SHP77 treated with DMSO at 0.1 percent for 48 hours (cell line): ENCODE data around the gene MAJIN.

ENCODE experiments used
- DNase-seq: peaks from one replicate; lab custom pipeline; 2025; lab: John Stamatoyannopoulos, UW

Gene MAJIN

DNA sequence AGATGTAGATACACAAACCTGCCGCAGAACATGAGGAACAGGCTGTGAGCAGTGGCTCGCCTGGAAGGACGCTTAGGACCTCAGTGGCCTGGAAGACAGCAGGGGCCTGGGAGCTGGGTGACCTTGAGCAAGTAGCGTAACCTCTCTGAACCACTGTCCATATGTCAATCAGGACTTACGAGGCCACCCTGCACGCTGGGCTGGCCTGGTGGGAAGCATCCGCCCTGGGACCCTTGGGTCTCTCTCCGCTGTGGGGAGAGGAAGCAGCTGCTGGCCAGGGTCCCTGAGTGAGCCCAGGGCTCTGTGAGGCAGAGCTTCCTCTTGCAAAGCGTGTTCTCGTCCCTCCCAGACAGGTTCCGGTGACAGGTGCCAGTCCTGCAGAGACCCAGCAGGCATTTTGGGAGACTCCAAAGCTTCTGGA, 79.5 kb downstream of the MAJIN start:
- no peak for DNase-seq

DNA sequence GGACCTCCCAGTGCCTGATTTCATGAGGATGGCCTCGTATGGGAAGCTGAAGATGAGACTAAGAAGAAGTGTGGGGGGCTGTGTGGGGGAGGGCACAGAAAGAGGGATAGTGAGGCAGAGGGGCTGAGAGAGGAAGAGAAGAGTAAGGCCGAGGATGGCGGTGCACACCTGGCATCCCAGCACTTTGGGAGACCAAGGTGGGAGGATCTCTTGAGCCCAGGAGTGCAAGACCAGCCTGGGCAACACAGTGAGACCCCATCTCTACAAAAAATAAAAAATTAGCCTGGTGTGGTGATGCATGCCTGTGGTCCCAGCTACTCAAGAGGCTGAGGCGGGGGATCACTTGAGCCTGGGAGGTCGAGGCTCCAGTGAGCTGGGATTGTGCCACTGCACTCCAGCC, 80.0 kb downstream of the MAJIN start:
- no peak for DNase-seq

DNA sequence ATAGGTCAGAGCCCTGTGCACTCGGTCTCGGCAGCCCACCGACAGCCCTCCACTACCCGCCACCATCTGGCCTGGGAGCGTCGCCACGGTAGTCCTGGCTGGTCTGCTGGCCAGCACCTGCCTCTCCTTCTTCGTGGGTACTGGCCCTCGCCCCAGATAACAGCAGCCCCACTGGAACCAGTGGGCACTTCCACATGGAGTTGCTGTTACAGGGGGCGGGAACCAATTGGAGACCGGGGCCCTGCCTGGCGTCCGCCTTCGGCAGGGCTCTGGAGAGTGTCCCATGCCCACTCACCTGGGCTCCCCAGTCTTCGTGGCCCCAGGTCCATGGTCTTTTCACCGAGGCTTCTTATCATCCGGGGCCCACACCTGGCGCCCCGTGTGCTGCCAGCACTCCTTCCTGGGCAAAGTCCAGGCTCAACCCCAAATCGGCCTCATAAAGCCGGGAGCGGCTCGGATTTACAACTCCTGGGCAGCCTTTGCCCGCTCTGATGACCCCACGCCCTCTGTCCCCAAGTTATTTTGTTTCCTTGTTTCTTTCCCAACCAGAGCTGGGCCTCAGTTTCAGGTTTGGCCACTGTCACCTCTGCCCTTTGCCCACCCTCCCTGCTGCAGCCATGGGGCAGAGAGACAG, 80.6 kb downstream of the MAJIN start:
- DNase-seq, result no peak

DNA sequence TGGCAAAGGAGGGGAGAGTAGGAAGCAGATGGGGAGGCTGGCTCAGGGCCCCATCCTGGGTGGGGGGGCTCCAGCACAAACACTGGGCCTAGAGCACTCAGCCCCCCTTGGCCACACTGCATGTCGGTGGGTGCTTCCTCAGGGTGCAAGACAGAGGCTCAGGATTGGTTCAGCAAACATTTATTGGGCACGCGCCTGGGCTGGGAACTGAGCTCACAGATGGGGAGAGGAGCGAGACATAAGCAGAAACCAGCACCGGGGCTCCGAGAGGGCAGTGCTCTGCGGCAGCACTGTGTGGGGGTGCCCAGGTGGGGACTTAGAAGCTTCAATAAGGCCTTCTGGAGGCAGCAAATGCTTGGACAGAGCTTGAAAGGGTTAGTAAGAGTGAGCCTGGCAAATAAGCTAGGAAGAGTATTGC, 81.4 kb downstream of the MAJIN start:
- no peak for DNase-seq

DNA sequence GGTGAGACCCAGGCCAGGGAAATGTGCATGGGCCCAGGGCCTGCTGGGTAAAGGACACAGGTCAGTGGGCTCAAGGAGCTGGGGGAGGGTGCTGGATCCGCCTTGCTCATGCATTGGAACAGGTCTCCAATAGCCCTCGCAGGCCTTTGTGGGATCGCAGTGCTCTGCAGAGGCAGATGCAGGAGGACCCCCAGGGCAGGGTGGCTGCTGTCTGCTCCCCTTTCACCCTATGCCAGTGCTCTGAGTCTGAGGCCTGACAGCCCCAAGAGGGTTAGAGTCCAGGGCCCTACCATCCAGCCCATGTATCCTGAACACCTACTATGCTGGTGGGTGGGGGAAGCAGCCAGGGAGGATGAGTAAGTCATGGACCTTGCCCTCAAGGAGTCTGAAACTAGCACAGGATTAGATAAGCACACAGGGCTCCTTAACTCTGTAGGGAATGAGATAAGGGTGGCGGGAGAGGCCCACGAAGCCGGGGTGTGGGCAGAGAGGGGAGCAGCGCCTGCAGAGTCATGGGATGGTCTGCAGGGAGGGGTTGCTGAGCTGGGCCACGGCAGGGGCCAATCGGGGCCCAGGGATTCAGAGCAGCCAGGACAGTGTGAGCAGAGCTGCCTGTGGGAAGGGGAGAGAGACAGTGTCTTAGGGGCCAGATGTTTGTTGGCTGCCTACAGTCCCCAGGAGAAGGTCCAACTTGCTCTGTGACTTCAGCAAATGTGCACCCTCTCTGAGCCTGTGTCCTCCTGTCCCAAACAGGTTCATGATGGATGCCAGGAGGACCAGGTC, 83.0 kb downstream of the MAJIN start:
- DNase-seq, result no peak

DNA sequence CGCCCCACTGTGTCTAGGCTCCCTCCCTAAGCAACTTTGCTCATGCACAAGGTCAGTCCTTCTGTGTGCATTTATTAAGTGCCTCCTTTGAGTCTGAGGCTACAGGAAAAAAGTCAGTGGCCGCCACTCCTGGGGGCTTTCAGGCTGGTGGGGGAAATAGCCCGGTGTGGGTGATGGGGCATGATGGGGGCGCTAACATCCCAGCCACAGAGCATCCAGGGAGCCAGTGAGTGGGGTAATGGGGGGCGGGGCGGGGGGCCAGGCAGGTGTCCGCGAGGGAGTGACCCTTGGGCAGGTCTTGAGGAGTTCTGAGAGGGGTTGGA, 83.5 kb downstream of the MAJIN start:
- no peak for DNase-seq
